ENCODE measurements around the gene CEP85.

The CEP85 gene, protein sequence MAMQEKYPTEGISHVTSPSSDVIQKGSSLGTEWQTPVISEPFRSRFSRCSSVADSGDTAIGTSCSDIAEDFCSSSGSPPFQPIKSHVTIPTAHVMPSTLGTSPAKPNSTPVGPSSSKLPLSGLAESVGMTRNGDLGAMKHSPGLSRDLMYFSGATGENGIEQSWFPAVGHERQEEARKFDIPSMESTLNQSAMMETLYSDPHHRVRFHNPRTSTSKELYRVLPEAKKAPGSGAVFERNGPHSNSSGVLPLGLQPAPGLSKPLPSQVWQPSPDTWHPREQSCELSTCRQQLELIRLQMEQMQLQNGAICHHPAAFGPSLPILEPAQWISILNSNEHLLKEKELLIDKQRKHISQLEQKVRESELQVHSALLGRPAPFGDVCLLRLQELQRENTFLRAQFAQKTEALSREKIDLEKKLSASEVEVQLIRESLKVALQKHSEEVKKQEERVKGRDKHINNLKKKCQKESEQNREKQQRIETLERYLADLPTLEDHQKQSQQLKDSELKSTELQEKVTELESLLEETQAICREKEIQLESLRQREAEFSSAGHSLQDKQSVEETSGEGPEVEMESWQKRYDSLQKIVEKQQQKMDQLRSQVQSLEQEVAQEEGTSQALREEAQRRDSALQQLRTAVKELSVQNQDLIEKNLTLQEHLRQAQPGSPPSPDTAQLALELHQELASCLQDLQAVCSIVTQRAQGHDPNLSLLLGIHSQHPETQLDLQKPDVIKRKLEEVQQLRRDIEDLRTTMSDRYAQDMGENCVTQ

DNA sequence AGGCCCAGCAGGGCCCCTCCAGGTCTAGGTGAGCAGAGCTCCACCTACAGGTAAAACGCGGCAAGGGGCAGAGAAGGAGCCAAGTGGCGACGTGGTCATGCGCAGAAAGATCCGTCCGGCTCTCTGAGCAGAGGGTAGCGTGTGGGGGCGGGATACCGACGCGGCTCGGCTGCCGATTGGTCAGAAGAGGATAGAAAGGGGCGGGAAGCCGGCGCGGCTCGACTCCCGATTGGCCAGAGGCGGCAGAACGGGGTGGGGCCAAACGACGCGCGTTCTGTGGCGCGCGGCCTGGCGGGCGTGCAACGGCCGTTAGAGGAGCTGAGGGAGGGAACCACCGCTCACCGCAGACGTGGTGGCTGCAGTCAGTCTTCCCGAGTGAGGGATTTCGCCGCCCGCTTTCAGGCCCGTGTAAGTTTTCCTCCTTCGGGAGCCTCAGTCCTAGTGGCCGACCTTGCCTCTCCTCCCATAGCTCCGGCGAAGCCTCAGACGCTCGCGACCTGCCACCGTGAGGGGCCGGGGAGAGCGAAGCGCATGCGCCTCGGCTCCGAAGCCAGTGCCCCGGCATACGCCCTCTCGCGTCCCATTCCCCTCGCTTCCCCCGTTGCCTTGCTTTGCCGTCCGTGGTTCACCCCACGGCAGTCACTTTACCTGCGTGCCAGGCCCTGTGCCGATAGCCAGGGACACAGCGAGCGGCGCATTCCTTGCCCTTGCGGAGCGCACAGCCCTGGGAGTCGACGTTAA is at the start of gene CEP85:
CEP85 (plus strand) TSS at position 298 of the 741 bp plus-strand sequence. CDS start 5,584 bp downstream, outside the sequence.
- in situ Hi-C loops (cut with MboI; ENCODE audit: low sequenced_read_pairs), result no loop called here

GRCh38 chr1:26184883-26185282 is 49.1 kb upstream of the CEP85 start:
- in situ Hi-C loops (cut with MboI; ENCODE audit: low sequenced_read_pairs), result no loop called here

DNA sequence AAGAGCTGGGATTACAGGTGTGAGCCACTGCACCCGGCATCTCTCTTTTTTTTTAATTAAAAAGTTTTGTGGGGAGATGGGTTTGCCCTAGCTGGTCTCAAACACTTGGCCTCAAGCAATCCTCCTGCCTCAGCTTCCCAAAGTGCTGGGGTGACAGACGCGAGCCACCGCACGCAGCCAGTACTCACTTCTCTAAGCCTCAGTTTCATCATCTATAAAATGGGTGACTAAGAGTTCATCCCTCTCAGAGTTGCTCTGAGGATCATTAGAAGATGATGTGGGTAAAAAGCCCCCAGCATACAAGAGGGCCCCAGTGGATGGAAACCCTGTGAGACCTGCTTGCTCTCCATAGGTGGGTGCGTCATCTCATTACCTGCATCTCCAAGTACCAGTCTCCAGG is 46.1 kb upstream of the CEP85 start:
- in situ Hi-C loops (cut with MboI; ENCODE audit: low sequenced_read_pairs), result no loop called here

DNA sequence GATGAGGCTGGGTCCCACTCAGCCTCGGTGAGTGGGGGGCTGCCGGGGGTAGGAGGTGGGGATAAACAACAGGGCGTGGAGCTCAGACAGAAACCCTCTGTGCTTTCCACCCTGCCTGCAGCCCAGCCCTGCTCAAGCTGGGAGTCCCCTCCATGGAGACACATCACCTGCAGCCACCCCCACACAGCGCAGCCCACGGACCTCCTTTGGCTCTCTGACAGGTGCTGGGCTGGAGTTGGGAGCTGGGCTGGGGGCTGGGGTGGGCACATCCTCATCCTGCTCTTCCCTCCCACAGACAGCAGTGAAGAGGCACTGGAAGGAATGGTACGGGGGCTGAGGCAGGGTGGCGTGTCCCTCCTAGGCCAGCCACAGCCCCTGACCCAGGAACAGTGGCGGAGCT is 45.5 kb upstream of the CEP85 start:
- in situ Hi-C loops (cut with MboI; ENCODE audit: low sequenced_read_pairs), result no loop called here

DNA sequence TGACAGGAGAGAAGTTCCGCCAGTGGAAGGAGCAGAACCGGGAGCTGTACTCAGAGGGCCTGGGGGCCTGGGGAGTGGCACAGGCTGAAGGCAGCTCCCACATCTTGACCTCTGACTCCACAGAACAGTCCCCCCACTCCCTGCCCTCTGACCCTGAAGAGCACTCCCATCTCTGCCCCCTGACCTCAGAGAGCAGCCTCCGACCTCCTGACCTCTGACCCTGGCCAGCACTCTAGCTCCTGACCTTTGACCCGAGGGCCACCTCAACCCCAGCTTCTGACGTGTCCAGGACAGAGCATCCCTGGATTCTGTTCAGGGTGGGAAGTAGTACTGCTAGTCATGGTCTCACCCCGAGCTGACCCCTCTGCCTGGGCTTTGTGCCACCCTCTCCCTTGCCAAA is 44.7 kb upstream of the CEP85 start:
- in situ Hi-C loops (cut with MboI; ENCODE audit: low sequenced_read_pairs), result no loop called here

- in situ Hi-C loops (cut with MboI; ENCODE audit: low sequenced_read_pairs), result no loop called here
These were observed 44.2 kb upstream of the CEP85 start for GRCh38 chr1:26189751-26190275.

GRCh38 chr1:26190373-26190987 is 43.5 kb upstream of the CEP85 start, which contains the start of gene CATSPER4:
CATSPER4 (plus strand) TSS chr1:26190602; CDS start chr1:26190628, 26 bp downstream.
- in situ Hi-C loops (cut with MboI; ENCODE audit: low sequenced_read_pairs), result no loop called here

- in situ Hi-C loops (cut with MboI; ENCODE audit: low sequenced_read_pairs), result no loop called here
These were observed 42.3 kb upstream of the CEP85 start for GRCh38 chr1:26191739-26192138.

- in situ Hi-C loops (cut with MboI; ENCODE audit: low sequenced_read_pairs), result no loop called here
These were observed 38.2 kb upstream of the CEP85 start for GRCh38 chr1:26195805-26196204.

DNA sequence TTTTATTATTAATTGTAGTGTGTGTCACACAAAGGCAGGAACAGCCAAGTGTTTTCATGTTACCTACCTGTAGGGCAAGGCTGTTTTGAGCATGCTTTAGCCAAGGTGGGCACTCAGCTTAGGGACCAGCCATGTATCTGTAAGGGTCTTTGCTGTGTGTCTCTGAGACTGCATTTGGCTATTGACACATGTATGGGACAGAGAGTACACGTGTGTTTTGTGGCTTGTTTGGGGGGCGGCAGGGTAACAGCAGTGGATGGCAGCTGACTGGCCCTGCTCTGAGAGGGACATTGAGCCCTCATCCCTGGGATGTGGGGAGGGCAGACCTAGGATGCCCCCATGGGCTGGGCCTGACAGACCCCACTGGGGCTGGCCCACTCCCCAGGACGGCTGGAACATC is 36.7 kb upstream of the CEP85 start:
- in situ Hi-C loops (cut with MboI; ENCODE audit: low sequenced_read_pairs), result no loop called here

DNA sequence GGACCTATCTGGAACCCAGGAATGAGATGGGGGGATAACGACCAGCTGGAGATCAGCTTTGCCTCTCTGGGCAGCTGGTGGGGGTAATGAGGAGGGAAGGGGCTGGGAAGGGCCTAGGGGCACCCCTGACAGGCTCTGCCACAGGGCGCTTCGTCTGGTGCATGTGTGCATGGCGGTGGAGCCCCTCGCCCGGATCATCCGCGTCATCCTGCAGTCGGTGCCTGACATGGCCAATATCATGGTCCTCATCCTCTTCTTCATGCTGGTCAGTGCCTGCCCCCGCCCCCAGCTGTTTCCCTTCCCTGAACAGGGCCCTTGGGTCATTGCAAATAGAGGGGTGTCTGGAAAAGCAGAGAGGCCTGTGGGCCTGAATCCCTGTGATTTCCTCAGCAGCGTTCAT is 36.2 kb upstream of the CEP85 start:
- in situ Hi-C loops (cut with MboI; ENCODE audit: low sequenced_read_pairs), result no loop called here

DNA sequence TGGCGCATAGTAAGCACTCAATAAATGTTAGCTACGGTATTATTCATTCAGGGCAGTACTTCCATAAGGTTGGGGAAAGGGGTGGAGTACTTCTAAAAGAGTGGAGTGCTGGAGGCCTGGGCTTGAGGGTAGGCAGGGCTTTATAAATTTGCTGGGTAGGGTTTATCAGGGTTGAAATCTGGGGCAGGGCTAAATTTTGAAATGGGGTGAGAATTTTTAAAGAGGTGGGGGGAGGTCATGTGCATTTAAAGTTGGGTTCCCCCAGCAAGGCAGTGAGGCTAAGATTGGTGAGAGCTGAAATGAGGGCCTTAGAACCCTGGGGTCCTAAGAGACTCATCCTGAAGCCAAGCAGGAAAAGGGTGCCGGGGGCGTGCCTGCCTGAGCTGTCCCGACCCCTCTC is 33.6 kb upstream of the CEP85 start:
- in situ Hi-C loops (cut with MboI; ENCODE audit: low sequenced_read_pairs), result no loop called here

- in situ Hi-C loops (cut with MboI; ENCODE audit: low sequenced_read_pairs), result no loop called here
These were observed 30.2 kb upstream of the CEP85 start for GRCh38 chr1:26203642-26204318.

DNA sequence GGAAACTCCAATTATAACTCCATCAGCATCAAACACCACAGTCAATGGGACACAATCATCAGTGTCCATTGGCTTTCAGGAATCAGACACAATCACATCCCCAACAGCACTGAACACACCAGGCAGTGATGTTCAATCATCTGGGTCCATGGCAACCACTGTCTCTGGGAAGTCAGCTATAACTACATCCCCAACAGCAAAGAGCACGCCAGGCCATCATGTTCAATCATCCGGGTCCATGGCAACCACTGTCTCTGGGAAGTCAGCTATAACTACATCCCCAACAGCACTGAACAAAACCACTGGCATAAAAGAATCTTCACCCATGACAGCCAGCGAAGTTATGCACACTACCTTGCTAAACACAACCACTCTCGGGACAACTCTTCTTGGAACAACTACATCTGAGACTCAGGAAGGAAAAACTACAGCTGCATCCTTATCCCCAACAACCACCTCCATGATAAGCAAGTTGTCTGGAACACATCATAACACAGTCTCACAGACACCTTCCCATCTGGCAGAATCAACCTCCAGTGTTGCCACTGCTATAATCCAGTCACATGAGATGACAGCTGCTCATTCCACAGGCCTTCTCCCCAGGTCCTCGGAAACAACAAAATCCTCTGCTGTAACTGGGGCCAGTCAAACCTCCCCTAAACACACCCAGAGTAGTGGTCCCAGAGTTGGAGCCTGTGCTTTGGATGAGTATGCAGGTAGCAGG is 23.7 kb upstream of the CEP85 start:
- in situ Hi-C loops (cut with MboI; ENCODE audit: low sequenced_read_pairs), result no loop called here

- in situ Hi-C loops (cut with MboI; ENCODE audit: low sequenced_read_pairs), result no loop called here
These were observed 21.3 kb upstream of the CEP85 start for GRCh38 chr1:26212726-26213125.

DNA sequence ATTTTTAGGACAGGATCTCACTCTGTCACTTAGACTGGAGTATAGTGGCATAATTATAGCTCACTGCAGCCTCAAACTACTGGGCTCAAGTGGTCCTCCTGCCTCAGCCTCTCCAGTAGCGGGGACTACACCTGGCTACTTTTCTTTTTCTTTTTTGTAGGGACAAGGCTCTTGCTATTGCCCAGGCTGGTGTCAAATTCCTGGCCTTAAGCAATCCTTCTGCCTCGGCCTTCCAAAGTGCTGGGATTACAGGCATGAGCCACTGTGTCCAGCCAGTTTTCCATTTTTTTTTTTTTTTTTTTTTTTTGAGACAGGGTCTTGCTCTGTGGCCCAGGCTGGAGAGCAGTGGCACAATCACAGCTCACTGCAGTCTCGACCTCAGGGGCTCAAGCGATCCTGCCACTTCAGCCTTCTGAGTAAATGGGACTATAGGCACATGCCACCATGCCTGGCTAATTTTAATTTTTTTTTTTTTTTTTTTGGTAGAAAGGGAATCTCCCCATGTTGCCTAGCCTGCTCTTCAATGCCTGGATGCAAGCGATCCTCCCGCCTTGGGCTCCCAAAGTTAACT is 20.6 kb upstream of the CEP85 start:
- in situ Hi-C loops (cut with MboI; ENCODE audit: low sequenced_read_pairs), result no loop called here

DNA sequence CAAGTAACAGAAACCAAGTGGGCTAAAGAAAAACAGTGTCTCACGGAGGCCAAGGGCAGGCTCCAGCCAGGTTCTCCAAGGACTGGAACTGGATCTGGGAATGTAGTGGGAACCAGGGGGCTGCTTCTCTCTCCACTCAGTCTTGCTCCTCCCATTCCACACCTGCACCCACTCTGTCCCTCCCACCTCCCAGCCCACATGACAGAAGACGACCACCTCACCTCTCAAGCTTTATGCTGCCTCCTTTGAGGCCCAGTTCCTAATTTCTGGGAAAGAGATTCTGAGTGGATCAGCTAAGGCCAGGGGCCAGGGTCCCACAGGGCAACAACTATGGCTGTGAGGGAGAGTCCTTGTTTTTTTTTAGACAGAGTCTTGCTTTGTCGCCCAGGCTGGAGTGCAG is 18.8 kb upstream of the CEP85 start:
- in situ Hi-C loops (cut with MboI; ENCODE audit: low sequenced_read_pairs), result no loop called here

- in situ Hi-C loops (cut with MboI; ENCODE audit: low sequenced_read_pairs), result no loop called here
These were observed 15.0 kb upstream of the CEP85 start for GRCh38 chr1:26218906-26219494.

Data from HL-60/S4 treated with retinoic acid at 250 ng/mL for 4 days and 3 days (cell line).